ENCODE results near the gene NMT1.
"Not testable (repeated sequence)": the region's sequence is repeated elsewhere in the genome, so short reads cannot be mapped to it uniquely, and the experiment has no call there.

Gene NMT1

DNA sequence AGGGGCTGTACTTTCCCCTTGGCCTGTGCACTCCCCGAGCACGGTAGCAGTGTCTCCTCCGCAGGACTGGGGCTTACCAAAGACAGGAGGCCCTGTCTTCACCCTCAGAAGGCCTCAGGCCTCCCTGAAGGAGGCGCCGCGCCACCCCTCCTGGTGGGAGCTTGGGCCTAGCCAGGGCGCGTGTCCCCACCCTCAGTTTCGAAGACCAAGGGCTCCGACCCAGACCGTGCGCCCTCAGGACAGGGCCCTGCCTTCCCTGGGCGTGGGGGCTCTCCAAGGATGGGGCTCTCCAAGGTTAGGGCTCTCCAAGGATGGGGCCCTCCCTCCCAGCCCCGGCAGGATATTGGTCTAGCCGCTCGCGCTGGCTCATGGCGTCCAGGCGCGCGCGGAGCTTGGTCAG lies 59.4 kb downstream of the NMT1 start:
- no peak for DNase-seq (ENCODE audit: low read depth in 2 of 2)

GRCh38 chr17:45121055-45121454 lies 59.9 kb downstream of the NMT1 start:
- DNase-seq (ENCODE audit: low read depth in 2 of 2), result no peak

GRCh38 chr17:45123076-45123770 lies 62.1 kb downstream of the NMT1 start:
- no peak for DNase-seq (ENCODE audit: low read depth in 2 of 2)

DNA sequence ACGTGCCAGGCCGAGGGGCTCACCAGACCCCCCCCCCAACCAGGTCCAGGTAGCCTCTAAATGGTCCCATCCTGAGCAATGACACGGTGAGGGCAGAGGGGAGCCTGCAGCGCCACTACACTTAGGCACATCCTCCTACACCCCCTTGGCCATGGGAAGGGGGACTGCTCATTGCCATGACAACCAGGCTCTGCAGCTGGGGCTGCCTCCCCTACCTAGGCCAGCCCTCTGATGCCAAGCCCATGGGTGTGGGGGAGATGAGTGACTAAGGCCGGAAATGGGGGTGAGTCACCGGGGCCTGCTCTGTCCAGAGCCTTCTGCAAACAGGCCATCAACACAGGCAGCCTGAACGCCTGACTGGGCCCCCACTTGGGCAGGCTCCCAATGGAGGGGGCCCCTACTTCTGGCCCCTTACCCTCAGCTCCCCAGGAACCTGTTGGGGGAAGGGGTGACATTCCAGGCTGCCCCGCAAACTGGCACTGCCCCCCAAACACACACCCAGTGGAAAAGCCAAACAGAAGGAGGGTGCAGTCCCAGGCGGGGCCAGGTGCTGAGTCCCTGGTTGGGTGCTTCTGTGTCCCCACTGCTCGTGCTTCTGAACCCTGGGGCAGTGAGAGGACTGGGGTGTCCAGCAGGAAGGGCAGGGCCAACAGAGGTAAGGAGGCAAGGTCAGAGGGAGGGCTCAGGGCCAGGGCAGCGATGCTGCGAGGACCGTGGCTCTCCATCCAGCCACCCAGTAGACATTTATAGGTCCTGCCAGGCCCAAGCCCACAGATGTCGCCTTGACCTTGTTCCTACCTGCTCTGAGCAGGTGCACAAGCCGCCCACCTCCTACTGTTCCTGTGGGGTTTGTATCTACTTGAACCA lies 63.0 kb downstream of the NMT1 start:
- no peak for DNase-seq (ENCODE audit: low read depth in 2 of 2)

DNA sequence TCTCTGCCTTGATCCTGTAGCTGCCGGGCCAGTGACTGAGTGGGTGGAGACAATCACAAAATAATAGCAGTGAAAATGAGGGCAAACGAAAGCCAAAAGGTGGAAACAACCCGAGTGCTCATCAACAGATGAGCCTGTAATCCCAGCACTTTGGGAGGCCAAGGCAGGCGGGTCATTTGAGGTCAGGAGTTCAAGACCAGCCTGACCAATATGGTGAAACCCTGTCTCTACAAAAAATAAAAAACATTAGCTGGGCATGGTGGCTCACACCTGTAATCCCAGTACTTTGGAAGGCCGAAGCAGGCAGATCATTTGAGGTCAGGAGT lies 63.6 kb downstream of the NMT1 start:
- DNase-seq (ENCODE audit: low read depth in 2 of 2), result not testable (repeated sequence)

DNA sequence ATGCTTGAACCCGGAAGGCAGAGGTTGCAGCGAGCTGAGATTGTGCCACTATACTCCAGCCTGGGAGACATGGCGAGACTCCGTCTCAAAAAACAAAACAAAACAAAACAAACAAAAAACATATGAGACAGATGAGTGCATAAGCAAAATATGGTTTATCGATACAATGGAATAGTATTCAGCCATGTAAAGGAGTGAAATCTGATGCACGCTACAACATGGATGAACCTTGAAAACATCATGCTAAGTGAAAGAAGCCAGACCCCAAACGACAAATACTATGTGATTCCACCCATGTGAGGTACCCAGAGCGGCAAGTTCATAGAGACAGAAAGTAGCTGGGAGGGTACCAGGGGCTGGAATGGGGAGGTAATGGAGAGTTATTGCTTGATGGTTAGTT lies 64.4 kb downstream of the NMT1 start:
- DNase-seq (ENCODE audit: low read depth in 2 of 2), result no peak

DNA sequence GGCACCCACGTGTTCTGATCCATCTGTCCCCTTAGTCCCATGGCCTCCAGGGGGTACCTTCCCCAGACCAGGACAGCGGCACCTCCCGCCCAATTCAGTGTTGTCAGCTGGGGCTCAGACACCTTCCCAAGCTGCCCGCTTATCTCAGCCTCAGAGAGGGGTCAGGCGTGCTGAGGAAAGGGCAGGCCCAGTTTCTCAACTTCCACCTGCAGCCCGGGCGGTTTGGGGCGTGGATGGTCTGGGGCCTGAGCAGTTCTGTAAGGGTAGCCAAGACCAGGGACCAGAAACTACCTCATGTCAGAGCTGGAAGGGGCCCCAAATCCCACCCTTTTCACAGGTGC lies 66.1 kb downstream of the NMT1 start:
- no peak for DNase-seq (ENCODE audit: low read depth in 2 of 2)

GRCh38 chr17:45127548-45128300 lies 66.6 kb downstream of the NMT1 start:
- DNase-seq (ENCODE audit: low read depth in 2 of 2), result no peak

GRCh38 chr17:45128331-45128730 lies 67.2 kb downstream of the NMT1 start:
- DNase-seq (ENCODE audit: low read depth in 2 of 2), result no peak

- DNase-seq (ENCODE audit: low read depth in 2 of 2), result no peak
Observed at GRCh38 chr17:45128989-45129388, 67.9 kb downstream of the NMT1 start.

GRCh38 chr17:45129426-45129939 lies 68.4 kb downstream of the NMT1 start:
- no peak for DNase-seq (ENCODE audit: low read depth in 2 of 2)

DNA sequence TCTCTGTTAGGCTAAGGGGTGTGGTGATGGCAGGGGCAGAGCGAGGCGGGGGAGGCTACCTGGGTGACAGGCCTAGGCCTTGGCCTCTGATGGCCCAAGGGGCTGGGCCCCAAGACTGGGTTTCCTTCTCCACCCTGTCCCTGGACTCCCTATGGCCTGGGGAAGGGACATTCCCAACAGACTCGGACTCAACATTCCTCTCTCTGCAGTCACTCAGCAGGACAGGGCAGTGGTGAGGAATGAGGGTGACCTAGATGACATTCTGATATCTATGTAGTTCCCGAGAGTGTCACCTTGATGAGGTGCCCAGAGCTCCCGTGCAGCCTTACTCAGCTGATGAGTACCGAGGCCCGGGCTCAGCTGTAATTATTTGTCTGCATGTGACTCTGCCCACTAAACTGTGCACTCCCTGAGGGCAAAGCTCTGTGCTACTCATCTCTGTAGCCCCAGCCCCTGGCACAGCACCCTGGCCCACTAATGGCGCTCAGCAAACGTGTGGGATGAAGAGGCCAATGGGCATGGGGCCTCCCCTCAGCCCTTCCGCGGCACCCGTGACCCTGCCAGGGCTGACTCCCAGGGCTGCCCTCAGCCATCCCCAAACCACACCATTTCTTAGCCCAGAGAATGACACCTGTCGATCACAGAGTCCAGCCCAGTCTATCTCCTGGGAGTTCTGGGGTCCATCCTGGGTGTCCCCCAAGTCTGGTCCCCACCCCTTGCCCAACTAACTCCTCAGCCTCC lies 69.0 kb downstream of the NMT1 start:
- no peak for DNase-seq (ENCODE audit: low read depth in 2 of 2)

GRCh38 chr17:45130681-45131615 lies 69.8 kb downstream of the NMT1 start:
- no peak for DNase-seq (ENCODE audit: low read depth in 2 of 2)

DNA sequence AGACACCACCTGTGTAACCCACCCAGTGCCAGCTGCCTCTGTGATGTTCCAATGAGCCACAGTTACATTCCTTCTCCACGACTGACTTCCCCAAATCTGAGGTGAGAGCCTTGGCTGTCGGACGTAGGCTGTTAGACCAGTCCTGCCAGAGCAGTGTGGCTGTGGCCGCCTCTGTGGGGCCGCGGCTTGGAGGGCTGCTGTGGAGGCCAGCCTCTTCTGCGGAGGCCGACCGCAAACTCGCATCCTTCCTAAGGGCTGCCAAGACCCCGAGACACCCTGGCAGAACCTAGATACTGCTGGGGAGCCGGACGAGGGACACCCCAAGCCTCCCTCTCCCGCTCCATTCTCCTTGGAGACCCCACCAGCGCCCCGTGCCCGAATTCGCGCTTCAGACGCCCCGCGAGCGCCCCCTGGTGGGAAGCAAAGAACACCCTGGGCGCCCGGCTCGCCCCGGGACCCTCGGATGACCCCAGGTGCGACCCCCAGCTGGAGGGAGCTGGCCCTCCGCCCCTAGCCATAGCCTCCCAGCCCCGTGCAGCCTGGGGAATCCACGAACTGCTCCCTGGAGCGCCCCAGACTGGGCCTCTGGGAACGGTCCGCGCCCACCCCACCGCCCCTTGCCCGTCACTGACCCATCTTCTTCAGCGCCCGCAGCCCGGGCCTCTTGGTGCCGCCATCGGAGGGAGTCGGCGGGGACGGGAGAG lies 70.7 kb downstream of the NMT1 start:
- peak in 1 of 2 donors; percentile 14 for DNase-seq (ENCODE audit: low read depth in 2 of 2)

- no peak for DNase-seq (ENCODE audit: low read depth in 2 of 2)
Observed at GRCh38 chr17:45132320-45132571, 71.1 kb downstream of the NMT1 start, which contains the start of gene PLCD3. Gene PLCD3, minus strand, starts transcription at chr17:45132515. Its CDS starts 105 bp downstream, at chr17:45132410.

GRCh38 chr17:45132572-45133463 lies 71.7 kb downstream of the NMT1 start:
- peak; percentile 51 to 53 for DNase-seq (ENCODE audit: low read depth in 2 of 2)

GRCh38 chr17:45135192-45135977 lies 74.3 kb downstream of the NMT1 start, which contains the start of gene ACBD4:
Gene ACBD4, plus strand, starts transcription at chr17:45135687. Its CDS starts 458 bp downstream, at chr17:45136145.
- peak; percentile 90 to 91 for DNase-seq (ENCODE audit: low read depth in 2 of 2)
